ENCODE data around the gene EFNA2. TPM values are rescaled to one million over a fixed set of nuclear protein-coding genes. Genes with fewer than 3 reads are reported as not detected.

The EFNA2 gene
- total and polyA plus RNA-seq, 2 experiments from 2014 or later = 2.7 to 10.3 TPM

- Histone ChIP-seq H3F3A (replicated peaks; ENCODE audit: low read depth) (0 out of 2 replicates have a peak, but pooled peaks cover 2% of the 10 kb centered on the region), H3K27ac (ENCODE audit: low read depth) (no peak overlapping the region), H3K4me2 (no peak overlapping the region), H2AFZ (no peak overlapping the region), H3K79me2 (replicated peaks; ENCODE audit: insufficient read depth) (no peaks in the 10 kb centered on the region), H3K4me1 (ENCODE audit: insufficient read depth) (no peaks in the 10 kb centered on the region), H3K4me3 (no peak overlapping the region), H3K27me3 (ENCODE audit: insufficient read depth) (peaks cover 9% of the 10 kb centered on the region; the same call in 1 of the 2 replicates), H4K20me1 (replicated peaks; ENCODE audit: insufficient read depth) (no peaks in the 10 kb centered on the region; the same call in 1 of the 2 replicates), H3K36me3 (ENCODE audit: insufficient read depth) (no peaks in the 10 kb centered on the region), H3K9me2 (ENCODE audit: insufficient read depth) (no peaks in the 10 kb centered on the region)
- ATAC-seq (no peak), DNase-seq (ENCODE audit: low spot score) (no peak)
- Mint-ChIP-seq H3K9me3 (no peaks in the 10 kb centered on the region), H3K27ac (no peak overlapping the region), H3K27me3 (ENCODE audit: insufficient read depth, low read depth, poor library complexity) (peaks cover 27% of the 10 kb centered on the region), H3K4me3 (no peak overlapping the region), H3K4me1 (no peaks in the 10 kb centered on the region), H3K36me3 (ENCODE audit: low read depth) (no peaks in the 10 kb centered on the region)
- TF ChIP-seq POLR2AphosphoS5 (IDR thresholded peaks at IDR 0.05; ENCODE audit: low read depth) (no peak), CREB1 (CRISPR knock-in tag; IDR thresholded peaks at IDR 0.05; ENCODE audit: low read depth) (no peak), JUNB (IDR thresholded peaks at IDR 0.05; ENCODE audit: unreplicated experiment) (no peak), ZNF331 (CRISPR knock-in tag; IDR thresholded peaks at IDR 0.05; ENCODE audit: low read depth) (no peak), STAT1 (IDR thresholded peaks at IDR 0.05; ENCODE audit: unreplicated experiment) (no peak), EZH2phosphoT487 (IDR thresholded peaks at IDR 0.05; ENCODE audit: unreplicated experiment) (no peak), NANOG (IDR thresholded peaks at IDR 0.05; ENCODE audit: borderline replicate concordance) (no peak), EZH2 (IDR thresholded peaks at IDR 0.05; ENCODE audit: low read depth, unreplicated experiment) (no peak), CTCF (conservative IDR thresholded peaks at IDR 0.05; ENCODE audit: low read depth in 2 of 2) (no peak)
- TF ChIP-seq, protein P1, sequence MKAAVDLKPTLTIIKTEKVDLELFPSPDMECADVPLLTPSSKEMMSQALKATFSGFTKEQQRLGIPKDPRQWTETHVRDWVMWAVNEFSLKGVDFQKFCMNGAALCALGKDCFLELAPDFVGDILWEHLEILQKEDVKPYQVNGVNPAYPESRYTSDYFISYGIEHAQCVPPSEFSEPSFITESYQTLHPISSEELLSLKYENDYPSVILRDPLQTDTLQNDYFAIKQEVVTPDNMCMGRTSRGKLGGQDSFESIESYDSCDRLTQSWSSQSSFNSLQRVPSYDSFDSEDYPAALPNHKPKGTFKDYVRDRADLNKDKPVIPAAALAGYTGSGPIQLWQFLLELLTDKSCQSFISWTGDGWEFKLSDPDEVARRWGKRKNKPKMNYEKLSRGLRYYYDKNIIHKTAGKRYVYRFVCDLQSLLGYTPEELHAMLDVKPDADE (IDR thresholded peaks at IDR 0.05) = no peak
- TF ChIP-seq, protein P2, sequence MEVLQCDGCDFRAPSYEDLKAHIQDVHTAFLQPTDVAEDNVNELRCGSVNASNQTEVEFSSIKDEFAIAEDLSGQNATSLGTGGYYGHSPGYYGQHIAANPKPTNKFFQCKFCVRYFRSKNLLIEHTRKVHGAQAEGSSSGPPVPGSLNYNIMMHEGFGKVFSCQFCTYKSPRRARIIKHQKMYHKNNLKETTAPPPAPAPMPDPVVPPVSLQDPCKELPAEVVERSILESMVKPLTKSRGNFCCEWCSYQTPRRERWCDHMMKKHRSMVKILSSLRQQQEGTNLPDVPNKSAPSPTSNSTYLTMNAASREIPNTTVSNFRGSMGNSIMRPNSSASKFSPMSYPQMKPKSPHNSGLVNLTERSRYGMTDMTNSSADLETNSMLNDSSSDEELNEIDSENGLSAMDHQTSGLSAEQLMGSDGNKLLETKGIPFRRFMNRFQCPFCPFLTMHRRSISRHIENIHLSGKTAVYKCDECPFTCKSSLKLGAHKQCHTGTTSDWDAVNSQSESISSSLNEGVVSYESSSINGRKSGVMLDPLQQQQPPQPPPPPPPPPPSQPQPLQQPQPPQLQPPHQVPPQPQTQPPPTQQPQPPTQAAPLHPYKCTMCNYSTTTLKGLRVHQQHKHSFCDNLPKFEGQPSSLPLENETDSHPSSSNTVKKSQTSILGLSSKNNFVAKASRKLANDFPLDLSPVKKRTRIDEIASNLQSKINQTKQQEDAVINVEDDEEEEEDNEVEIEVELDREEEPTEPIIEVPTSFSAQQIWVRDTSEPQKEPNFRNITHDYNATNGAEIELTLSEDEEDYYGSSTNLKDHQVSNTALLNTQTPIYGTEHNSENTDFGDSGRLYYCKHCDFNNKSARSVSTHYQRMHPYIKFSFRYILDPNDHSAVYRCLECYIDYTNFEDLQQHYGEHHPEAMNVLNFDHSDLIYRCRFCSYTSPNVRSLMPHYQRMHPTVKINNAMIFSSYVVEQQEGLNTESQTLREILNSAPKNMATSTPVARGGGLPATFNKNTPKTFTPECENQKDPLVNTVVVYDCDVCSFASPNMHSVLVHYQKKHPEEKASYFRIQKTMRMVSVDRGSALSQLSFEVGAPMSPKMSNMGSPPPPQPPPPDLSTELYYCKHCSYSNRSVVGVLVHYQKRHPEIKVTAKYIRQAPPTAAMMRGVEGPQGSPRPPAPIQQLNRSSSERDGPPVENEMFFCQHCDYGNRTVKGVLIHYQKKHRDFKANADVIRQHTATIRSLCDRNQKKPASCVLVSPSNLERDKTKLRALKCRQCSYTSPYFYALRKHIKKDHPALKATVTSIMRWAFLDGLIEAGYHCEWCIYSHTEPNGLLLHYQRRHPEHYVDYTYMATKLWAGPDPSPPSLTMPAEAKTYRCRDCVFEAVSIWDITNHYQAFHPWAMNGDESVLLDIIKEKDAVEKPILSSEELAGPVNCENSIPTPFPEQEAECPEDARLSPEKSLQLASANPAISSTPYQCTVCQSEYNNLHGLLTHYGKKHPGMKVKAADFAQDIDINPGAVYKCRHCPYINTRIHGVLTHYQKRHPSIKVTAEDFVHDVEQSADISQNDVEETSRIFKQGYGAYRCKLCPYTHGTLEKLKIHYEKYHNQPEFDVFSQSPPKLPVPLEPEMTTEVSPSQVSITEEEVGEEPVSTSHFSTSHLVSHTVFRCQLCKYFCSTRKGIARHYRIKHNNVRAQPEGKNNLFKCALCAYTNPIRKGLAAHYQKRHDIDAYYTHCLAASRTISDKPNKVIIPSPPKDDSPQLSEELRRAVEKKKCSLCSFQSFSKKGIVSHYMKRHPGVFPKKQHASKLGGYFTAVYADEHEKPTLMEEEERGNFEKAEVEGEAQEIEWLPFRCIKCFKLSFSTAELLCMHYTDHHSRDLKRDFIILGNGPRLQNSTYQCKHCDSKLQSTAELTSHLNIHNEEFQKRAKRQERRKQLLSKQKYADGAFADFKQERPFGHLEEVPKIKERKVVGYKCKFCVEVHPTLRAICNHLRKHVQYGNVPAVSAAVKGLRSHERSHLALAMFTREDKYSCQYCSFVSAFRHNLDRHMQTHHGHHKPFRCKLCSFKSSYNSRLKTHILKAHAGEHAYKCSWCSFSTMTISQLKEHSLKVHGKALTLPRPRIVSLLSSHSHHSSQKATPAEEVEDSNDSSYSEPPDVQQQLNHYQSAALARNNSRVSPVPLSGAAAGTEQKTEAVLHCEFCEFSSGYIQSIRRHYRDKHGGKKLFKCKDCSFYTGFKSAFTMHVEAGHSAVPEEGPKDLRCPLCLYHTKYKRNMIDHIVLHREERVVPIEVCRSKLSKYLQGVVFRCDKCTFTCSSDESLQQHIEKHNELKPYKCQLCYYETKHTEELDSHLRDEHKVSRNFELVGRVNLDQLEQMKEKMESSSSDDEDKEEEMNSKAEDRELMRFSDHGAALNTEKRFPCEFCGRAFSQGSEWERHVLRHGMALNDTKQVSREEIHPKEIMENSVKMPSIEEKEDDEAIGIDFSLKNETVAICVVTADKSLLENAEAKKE (CRISPR knock-in tag; IDR thresholded peaks at IDR 0.05) = no peak
Observed at GRCh38 chr19:1313695-1314613, 28.3 kb downstream of the EFNA2 start.

Measured in GM23338 (cell line).